Activated T-helper 2 cell treated with anti-CD3 and anti-CD28 coated beads, Interferon-gamma antibody, Interleukin-2, Interleukin-4, amounts not matched to agents 10 μg/mL and 5 μg/mL and 100 μg/mL, durations not matched to agents 14 hours and 24 hours and 36 hours (primary cell): ENCODE data around the gene CFAP74. TPM values are rescaled to one million over a fixed set of nuclear protein-coding genes. Genes with fewer than 3 reads are reported as not detected.

Source experiments
- DNase-seq: peaks from one replicate; pipeline ENCODE4 v3.0.0; 2021; ENCODE audit warnings: low spot score
- H3K27ac Mint-ChIP-seq: one replicate; pipeline ENCODE4 v1.8.0; 2021; ENCODE audit warnings: mixed read lengths
- H3K27me3 Mint-ChIP-seq: one replicate; pipeline ENCODE4 v1.8.0; 2021; ENCODE audit warnings: low read depth, mixed read lengths
- H3K36me3 Mint-ChIP-seq: one replicate; pipeline ENCODE4 v1.8.0; 2021; ENCODE audit warnings: low read depth, mixed read lengths
- H3K4me1 Mint-ChIP-seq: one replicate; pipeline ENCODE4 v1.8.0; 2021; ENCODE audit warnings: low read depth, mixed read lengths
- H3K4me3 Mint-ChIP-seq: one replicate; pipeline ENCODE4 v1.8.0; 2021; ENCODE audit warnings: low read depth, mild to moderate bottlenecking, moderate library complexity, mixed read lengths
- H3K9me3 Mint-ChIP-seq: one replicate; pipeline ENCODE4 v1.8.0; 2021; ENCODE audit warnings: mixed read lengths
- intact Hi-C: fragments of 100-400 bp; cut with micrococcal nuclease; formaldehyde crosslinking; loops from one replicate; pipeline ENCODE4 v1.15.1; 2023
- total RNA-seq: library from RNA; stranded (reverse); gene quantifications from 2 replicates; pipeline ENCODE4 v1.2.3, GENCODE V29; 2022

CFAP74 gene
- total RNA-seq, 1 donor from 2014 or later, result not detected

DNA sequence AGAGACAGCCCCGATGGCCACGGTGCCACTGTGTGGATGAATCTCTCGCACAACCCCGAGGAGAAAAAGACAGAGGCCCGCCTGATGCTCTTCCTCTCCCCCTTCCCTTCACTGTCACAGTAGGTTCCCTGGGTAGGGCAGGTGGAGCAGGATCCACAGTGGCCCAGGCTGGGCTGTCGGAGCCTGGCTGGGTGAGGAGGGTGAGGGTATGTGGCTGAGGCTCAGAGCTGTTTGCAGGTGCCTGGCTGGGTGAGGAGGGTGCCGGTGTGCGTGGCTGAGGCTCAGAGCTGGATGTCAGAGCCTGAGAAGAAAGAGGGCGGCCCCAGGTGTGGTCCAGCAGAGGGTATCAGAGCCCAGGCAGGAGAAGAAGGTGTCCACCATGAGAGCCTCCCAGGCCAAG lies 2.7 kb downstream of the CFAP74 start:
- Mint-ChIP-seq H3K4me1 (peaks cover 7% of the 10 kb centered on the region), H3K9me3 (no peaks in the 10 kb centered on the region), H3K27me3 (peaks cover 39% of the 10 kb centered on the region), H3K36me3 (no peaks in the 10 kb centered on the region), H3K27ac (no peak overlapping the region), H3K4me3 (no peak overlapping the region)
- intact Hi-C loops, result no loop called here
- DNase-seq, result no peak

- Mint-ChIP-seq H3K36me3 (no peaks in the 10 kb centered on the region), H3K4me3 (no peak overlapping the region), H3K4me1 (peaks cover 7% of the 10 kb centered on the region), H3K9me3 (no peaks in the 10 kb centered on the region), H3K27me3 (peaks cover 35% of the 10 kb centered on the region), H3K27ac (no peak overlapping the region)
- intact Hi-C loops, result no loop called here
- no peak for DNase-seq
Measured at GRCh38 chr1:2000432-2000831, 3.2 kb downstream of the CFAP74 start.

GRCh38 chr1:1997576-1997975 lies 6.0 kb downstream of the CFAP74 start:
- Mint-ChIP-seq H3K4me3 (no peak overlapping the region), H3K36me3 (no peaks in the 10 kb centered on the region), H3K27me3 (peaks cover 18% of the 10 kb centered on the region), H3K4me1 (peaks cover 7% of the 10 kb centered on the region), H3K9me3 (no peaks in the 10 kb centered on the region), H3K27ac (no peak overlapping the region)
- intact Hi-C loops, result no loop called here
- DNase-seq, result no peak

- DNase-seq, result no peak
Measured at GRCh38 chr1:1996207-1996651, 7.4 kb downstream of the CFAP74 start.

GRCh38 chr1:1994536-1994935 lies 9.1 kb downstream of the CFAP74 start:
- DNase-seq, result no peak
- Mint-ChIP-seq H3K27ac (no peak overlapping the region), H3K4me3 (no peak overlapping the region), H3K9me3 (no peaks in the 10 kb centered on the region), H3K27me3 (peaks cover 9% of the 10 kb centered on the region), H3K36me3 (no peaks in the 10 kb centered on the region), H3K4me1 (peaks cover 7% of the 10 kb centered on the region)
- intact Hi-C loops, result no loop called here

More at GRCh38 chr1:1996207-1996651, 7.4 kb downstream of the CFAP74 start:
- Mint-ChIP-seq H3K27me3 (peaks cover 11% of the 10 kb centered on the region), H3K9me3 (no peaks in the 10 kb centered on the region), H3K4me3 (no peak overlapping the region), H3K27ac (no peak overlapping the region), H3K36me3 (no peaks in the 10 kb centered on the region), H3K4me1 (peaks cover 7% of the 10 kb centered on the region)
- intact Hi-C loops, result no loop called here

- intact Hi-C loops, result no loop called here
- peaks cover 8% of the 10 kb centered on the region for H3K27me3 Mint-ChIP-seq
- H3K36me3 Mint-ChIP-seq, result no peaks in the 10 kb centered on the region
- H3K4me3 Mint-ChIP-seq, result no peak overlapping the region
- no peak overlapping the region for H3K27ac Mint-ChIP-seq
- no peaks in the 10 kb centered on the region for H3K4me1 Mint-ChIP-seq
- no peak for DNase-seq
- H3K9me3 Mint-ChIP-seq, result no peaks in the 10 kb centered on the region
Measured at GRCh38 chr1:1990222-1990621, 13.4 kb downstream of the CFAP74 start.

- Mint-ChIP-seq H3K4me1 (no peaks in the 10 kb centered on the region), H3K27ac (no peak overlapping the region), H3K27me3 (peaks cover 8% of the 10 kb centered on the region), H3K4me3 (no peak overlapping the region), H3K36me3 (no peaks in the 10 kb centered on the region), H3K9me3 (no peaks in the 10 kb centered on the region)
- no peak for DNase-seq
- intact Hi-C loops, result no loop called here
Measured at GRCh38 chr1:1989789-1990188, 13.8 kb downstream of the CFAP74 start.

- H3K4me1 Mint-ChIP-seq, result no peaks in the 10 kb centered on the region
- peaks cover 8% of the 10 kb centered on the region for H3K27me3 Mint-ChIP-seq
Measured at GRCh38 chr1:1989102-1989542, 14.5 kb downstream of the CFAP74 start.

GRCh38 chr1:1988061-1988945 lies 15.3 kb downstream of the CFAP74 start:
- Mint-ChIP-seq H3K4me1 (no peaks in the 10 kb centered on the region), H3K9me3 (no peaks in the 10 kb centered on the region), H3K36me3 (no peaks in the 10 kb centered on the region), H3K27ac (no peak overlapping the region), H3K27me3 (peaks cover 8% of the 10 kb centered on the region), H3K4me3 (no peak overlapping the region)
- DNase-seq, result no peak
- intact Hi-C loops, result no loop called here

More at GRCh38 chr1:1989102-1989542, 14.5 kb downstream of the CFAP74 start:
- no peak overlapping the region for H3K4me3 Mint-ChIP-seq
- no peaks in the 10 kb centered on the region for H3K36me3 Mint-ChIP-seq
- H3K27ac Mint-ChIP-seq, result no peak overlapping the region
- DNase-seq, result no peak
- H3K9me3 Mint-ChIP-seq, result no peaks in the 10 kb centered on the region
- intact Hi-C loops, result no loop called here

GRCh38 chr1:1987142-1987510 lies 16.5 kb downstream of the CFAP74 start:
- H3K9me3 Mint-ChIP-seq, result no peaks in the 10 kb centered on the region
- no peaks in the 10 kb centered on the region for H3K4me1 Mint-ChIP-seq
- H3K36me3 Mint-ChIP-seq, result no peaks in the 10 kb centered on the region

GRCh38 chr1:1986451-1987141 lies 17.0 kb downstream of the CFAP74 start:
- no peaks in the 10 kb centered on the region for H3K4me1 Mint-ChIP-seq
- no peak overlapping the region for H3K27ac Mint-ChIP-seq
- H3K36me3 Mint-ChIP-seq, result no peaks in the 10 kb centered on the region
- intact Hi-C loops, result no loop called here
- peaks cover 8% of the 10 kb centered on the region for H3K27me3 Mint-ChIP-seq
- DNase-seq, result no peak
- no peaks in the 10 kb centered on the region for H3K9me3 Mint-ChIP-seq
- no peak overlapping the region for H3K4me3 Mint-ChIP-seq

More at GRCh38 chr1:1987142-1987510, 16.5 kb downstream of the CFAP74 start:
- DNase-seq, result no peak
- H3K27ac Mint-ChIP-seq, result no peak overlapping the region
- intact Hi-C loops, result no loop called here
- no peak overlapping the region for H3K4me3 Mint-ChIP-seq
- peaks cover 8% of the 10 kb centered on the region for H3K27me3 Mint-ChIP-seq

- Mint-ChIP-seq H3K4me3 (no peak overlapping the region), H3K36me3 (no peaks in the 10 kb centered on the region), H3K27me3 (peaks cover 8% of the 10 kb centered on the region), H3K4me1 (no peaks in the 10 kb centered on the region), H3K9me3 (no peaks in the 10 kb centered on the region), H3K27ac (no peak overlapping the region)
- no peak for DNase-seq
- intact Hi-C loops, result no loop called here
Measured at GRCh38 chr1:1985375-1986050, 18.1 kb downstream of the CFAP74 start.
